ENCODE results near the gene ERGIC3. TPM values are rescaled to one million over a fixed set of nuclear protein-coding genes. Genes with fewer than 3 reads are reported as not detected.

The ERGIC3 gene
- total and polyA plus RNA-seq, 2 of the 4 experiments (the other 2 are of a cell fraction): 434 to 438 TPM

DNA sequence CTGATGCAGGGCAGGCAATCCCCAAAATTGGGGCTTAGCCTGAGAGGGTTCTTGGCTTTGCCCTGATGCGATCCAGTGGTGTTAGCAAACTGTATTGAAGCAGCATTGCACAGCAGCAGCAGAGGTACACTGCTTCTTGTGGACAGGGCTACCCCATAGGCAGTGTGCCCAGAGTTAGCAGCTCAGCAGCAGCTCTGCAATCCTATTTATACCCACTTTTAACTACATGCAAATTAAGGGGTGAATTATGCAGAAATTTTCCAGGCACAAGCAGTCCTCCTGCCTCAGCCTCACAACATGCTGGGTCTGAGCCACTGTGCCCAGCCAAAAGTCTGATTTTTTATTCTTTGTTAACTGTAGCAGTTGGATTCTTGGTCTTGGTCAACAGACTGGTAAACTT lies 16.2 kb upstream of the ERGIC3 start:
- no peak for DNase-seq
- ATAC-seq (ENCODE audit: low read depth): no peak
- TF ChIP-seq MXI1 (IDR thresholded peaks at IDR 0.05; ENCODE audit: borderline replicate concordance, low read depth, low read length) (no peak), RAD21 (IDR thresholded peaks at IDR 0.05; ENCODE audit: low read length) (no peak), RCOR1 (IDR thresholded peaks at IDR 0.05; ENCODE audit: insufficient replicate concordance, low read length) (no peak), CHD1 (IDR thresholded peaks at IDR 0.05; ENCODE audit: low read depth, low read length) (no peak), FOS (IDR thresholded peaks at IDR 0.05; ENCODE audit: low read depth, low read length) (no peak), CEBPB (IDR thresholded peaks at IDR 0.05; ENCODE audit: low read depth, low read length) (no peak), NFE2L2 (IDR thresholded peaks at IDR 0.05; ENCODE audit: low read depth, low read length) (no peak), MAFK (IDR thresholded peaks at IDR 0.05; ENCODE audit: low read depth, low read length) (no peak), BHLHE40 (IDR thresholded peaks at IDR 0.05; ENCODE audit: low read depth, low read length) (no peak), POLR2A (IDR thresholded peaks at IDR 0.05; ENCODE audit: low read depth, low read length) (no peak), RFX5 (IDR thresholded peaks at IDR 0.05; ENCODE audit: low read depth, low read length) (no peak), MAZ (IDR thresholded peaks at IDR 0.05; ENCODE audit: borderline replicate concordance, low read depth, low read length) (no peak)
- H3K4me1 ChIP-seq (ENCODE audit: control insufficient read depth, insufficient read depth, low read length): no peaks in the 10 kb centered on the region
- no peak overlapping the region for H2BK5ac ChIP-seq (ENCODE audit: low read depth, low read length, poor library complexity, severe bottlenecking)
- no peak overlapping the region for H4K91ac ChIP-seq (ENCODE audit: insufficient read depth, low read depth, low read length)
- H2AK5ac ChIP-seq (ENCODE audit: low read depth, low read length): no peak overlapping the region
- no peaks in the 10 kb centered on the region for H3K9me3 ChIP-seq (ENCODE audit: control insufficient read depth, insufficient read depth, low read length)
- no peak overlapping the region for H3K4ac ChIP-seq (ENCODE audit: low read depth, low read length)
- peaks cover 2% of the 10 kb centered on the region; the same call in 1 of the 2 replicates for H3K27me3 ChIP-seq (ENCODE audit: control insufficient read depth, insufficient read depth, low read length)
- H2BK15ac ChIP-seq (ENCODE audit: low read depth, low read length): no peak overlapping the region
- intact Hi-C loops (cut with micrococcal nuclease): no loop called here
- no peak overlapping the region for H4K5ac ChIP-seq (ENCODE audit: low read depth, low read length)
- no TSS peak for BruUV-seq (replicated peaks)
- no peak overlapping the region for H3K14ac ChIP-seq (replicated peaks; ENCODE audit: low read depth, low read length)
- no peak overlapping the region for H3K9ac ChIP-seq (ENCODE audit: low read depth, low read length)
- CTCF ChIA-PET: no interaction called here
- no peak overlapping the region for H2AFZ ChIP-seq (replicated peaks; ENCODE audit: low read length, poor library complexity)
- no peaks in the 10 kb centered on the region for H4K20me1 ChIP-seq (ENCODE audit: insufficient read depth, low read length)
- no peaks in the 10 kb centered on the region for H3K79me1 ChIP-seq (ENCODE audit: low read depth in 1 of 2, low read length in 2 of 2)
- H2BK120ac ChIP-seq (ENCODE audit: low read depth, low read length): no peak overlapping the region
- WGBS, 2 experiments (ENCODE audit: extremely low coverage in 2 of 2, insufficient read length in 1 of 2): no CpG with 5 or more reads among the region's 1 CpG
- no peak overlapping the region for H2BK20ac ChIP-seq (ENCODE audit: low read depth, low read length)
- POLR2A ChIA-PET (ENCODE audit: unreplicated experiment): no interaction called here
- H3K36me3 ChIP-seq (ENCODE audit: control insufficient read depth, insufficient read depth, low read length): no peaks in the 10 kb centered on the region
- no peak overlapping the region for H3K23ac ChIP-seq (ENCODE audit: low read depth, low read length)
- in situ Hi-C loops (cut with MboI; ENCODE audit: low sequenced_read_pairs): no loop called here
- H2AK9ac ChIP-seq (replicated peaks; ENCODE audit: low read depth, low read length, poor library complexity): no peak overlapping the region
- no peaks in the 10 kb centered on the region for H3K9me1 ChIP-seq (ENCODE audit: insufficient read depth, low read length)
- H3K56ac ChIP-seq (ENCODE audit: extremely low read depth, insufficient read depth, low read length): no peak overlapping the region
- no peak overlapping the region for H4K8ac ChIP-seq (ENCODE audit: low read depth in 2 of 2, low read length in 2 of 2)
- H3K4me2 ChIP-seq (ENCODE audit: low read depth, low read length): no peak overlapping the region
- dilution Hi-C loops (cut with HindIII; ENCODE audit: low sequenced_read_pairs, unreplicated experiment): no loop called here
- H3K18ac ChIP-seq (ENCODE audit: low read depth, low read length): no peak overlapping the region
- no peak overlapping the region for H3K4me3 ChIP-seq (ENCODE audit: insufficient read depth, low read depth, low read length)
- no peak overlapping the region for H3K27ac ChIP-seq (ENCODE audit: insufficient read depth, low read length)

Data from IMR-90 (cell line).